K562 (cell line): ENCODE results near the gene SHC1. TPM values are rescaled to one million over a fixed set of nuclear protein-coding genes. Genes with fewer than 3 reads are reported as not detected.

Experiments used
- CBX5 ChIP-seq: IDR thresholded peaks from 2 replicates; pipeline ENCODE4 v1.6.1; 2014; ENCODE audit warnings: low read depth, borderline replicate concordance
- E2F4 ChIP-seq: sonication (generic); formaldehyde crosslinking; IDR thresholded peaks from 2 replicates; pipeline ENCODE4 v1.8.0; 2022; ENCODE audit warnings: mild to moderate bottlenecking, low read depth, missing genetic modification reagents
- ESRRA ChIP-seq: fragments of 450-650 bp; IDR thresholded peaks from 2 replicates; pipeline ENCODE4 v1.6.1; 2014; ENCODE audit warnings: low read depth, mild to moderate bottlenecking, moderate library complexity, borderline replicate concordance
- HDAC1 ChIP-seq, 2 experiments: fragments of 450-650 bp; IDR thresholded peaks; 2 replicates each; pipeline ENCODE4 v1.6.1; 2016 to 2017; ENCODE audit warnings: inconsistent platforms in 1 of 2, mild to moderate bottlenecking in 1 of 2, moderate library complexity in 1 of 2
- SOX6 ChIP-seq: fragments of 450-650 bp; IDR thresholded peaks from 2 replicates; pipeline ENCODE4 v1.6.1; 2014; ENCODE audit warnings: mild to moderate bottlenecking
- TCF7 ChIP-seq: sonication (generic); IDR thresholded peaks from 2 replicates; pipeline ENCODE4 v1.6.1; 2016; ENCODE audit warnings: antibody characterized with exemption, borderline replicate concordance
- ZBTB9 ChIP-seq: fragments of 450-650 bp; formaldehyde crosslinking; IDR thresholded peaks from 2 replicates; pipeline ENCODE4 v1.4.0; 2020; ENCODE audit warnings: mild to moderate bottlenecking, moderate library complexity
- ZC3H4 ChIP-seq: sonication (generic); formaldehyde crosslinking; IDR thresholded peaks from 2 replicates; pipeline ENCODE4 v1.9.0; 2021; ENCODE audit warnings: missing genetic modification reagents, borderline replicate concordance
- ZFPM2 ChIP-seq: fragments of 250-450 bp; sonication (Bioruptor Pico); IDR thresholded peaks from 2 replicates; pipeline ENCODE4 v1.5.1; 2022; ENCODE audit warnings: mild to moderate bottlenecking
- ZNF561 ChIP-seq: fragments of 450-650 bp; formaldehyde crosslinking; conservative IDR thresholded peaks from 2 replicates; pipeline ENCODE4 v1.4.0; 2020; ENCODE audit warnings: mild to moderate bottlenecking, moderate library complexity
- ZNF764 ChIP-seq: fragments of 250-450 bp; sonication (Bioruptor Pico); IDR thresholded peaks from 2 replicates; pipeline ENCODE4 v1.4.0; 2020; ENCODE audit warnings: low read depth, mild to moderate bottlenecking, moderate library complexity
- polyA plus RNA-seq, 8 experiments: library from polyadenylated mRNA; depleted of rRNA in 4 of 8; stranded (reverse) in 5 of 8; unstranded in 3 of 8; fragments of >200 nt; fragmentation: Nextera tagmentation in 2 of 8; fragmentation: Illumina TruSeq in 1 of 8; extraction: Ambion mirVana in 2 of 8; extraction: Trizol in 1 of 8; gene quantifications; 2 replicates each; pipeline versions ENCODE4 v1.2.1 to v1.2.3, GENCODE V29; 2011 to 2014; ENCODE audit warnings: inconsistent platforms in 1 of 8, missing spikeins in 1 of 8
- total RNA-seq, 7 experiments: library from RNA; depleted of rRNA in 6 of 7; stranded (reverse); fragments of >200 nt in 6 of 7; fragmentation: Illumina TruSeq in 2 of 7; extraction: Trizol in 2 of 7; gene quantifications; 2 replicates each; pipeline versions ENCODE4 v1.2.1 to v1.2.3, GENCODE V29; 2011 to 2021; ENCODE audit warnings: low replicate concordance in 1 of 7
- TF ChIP-seq, protein P1 (sequence below): fragments of 200-800 bp; sonication (Bioruptor generic); IDR thresholded peaks from 2 replicates; pipeline ENCODE4 v1.6.1; 2016; ENCODE audit warnings: missing genetic modification characterization, missing compliant biosample characterization
- TF ChIP-seq, protein P2 (sequence below): fragments of 450-650 bp; formaldehyde crosslinking; IDR thresholded peaks from 2 replicates; pipeline ENCODE4 v1.4.0; 2022; ENCODE audit warnings: missing genetic modification characterization
- TF ChIP-seq, protein P3 (sequence below): IDR thresholded peaks from 2 replicates; pipeline ENCODE4 v1.6.1; 2012; ENCODE audit warnings: low read depth, low read length, improper control_type of control experiment, borderline replicate concordance

SHC1 gene
- total and polyA plus RNA-seq, 9 of the 15 experiments (the other 6 are each of a cell fraction or from before 2014, with no cell fraction given), result 4.1 to 113 (median 51.9) TPM

- TF ChIP-seq ZFPM2 (CRISPR knock-in tag), result no peak
- TF ChIP-seq ZNF561, result 0 out of 2 replicates have a peak, but pooled peaks have one; percentile 30
- TF ChIP-seq ESRRA, result peak; percentile 64; the same call in 1 of the 2 replicates
- TF ChIP-seq CBX5, result 0 out of 2 replicates have a peak, but pooled peaks have one; percentile 31
- TF ChIP-seq, protein P1, sequence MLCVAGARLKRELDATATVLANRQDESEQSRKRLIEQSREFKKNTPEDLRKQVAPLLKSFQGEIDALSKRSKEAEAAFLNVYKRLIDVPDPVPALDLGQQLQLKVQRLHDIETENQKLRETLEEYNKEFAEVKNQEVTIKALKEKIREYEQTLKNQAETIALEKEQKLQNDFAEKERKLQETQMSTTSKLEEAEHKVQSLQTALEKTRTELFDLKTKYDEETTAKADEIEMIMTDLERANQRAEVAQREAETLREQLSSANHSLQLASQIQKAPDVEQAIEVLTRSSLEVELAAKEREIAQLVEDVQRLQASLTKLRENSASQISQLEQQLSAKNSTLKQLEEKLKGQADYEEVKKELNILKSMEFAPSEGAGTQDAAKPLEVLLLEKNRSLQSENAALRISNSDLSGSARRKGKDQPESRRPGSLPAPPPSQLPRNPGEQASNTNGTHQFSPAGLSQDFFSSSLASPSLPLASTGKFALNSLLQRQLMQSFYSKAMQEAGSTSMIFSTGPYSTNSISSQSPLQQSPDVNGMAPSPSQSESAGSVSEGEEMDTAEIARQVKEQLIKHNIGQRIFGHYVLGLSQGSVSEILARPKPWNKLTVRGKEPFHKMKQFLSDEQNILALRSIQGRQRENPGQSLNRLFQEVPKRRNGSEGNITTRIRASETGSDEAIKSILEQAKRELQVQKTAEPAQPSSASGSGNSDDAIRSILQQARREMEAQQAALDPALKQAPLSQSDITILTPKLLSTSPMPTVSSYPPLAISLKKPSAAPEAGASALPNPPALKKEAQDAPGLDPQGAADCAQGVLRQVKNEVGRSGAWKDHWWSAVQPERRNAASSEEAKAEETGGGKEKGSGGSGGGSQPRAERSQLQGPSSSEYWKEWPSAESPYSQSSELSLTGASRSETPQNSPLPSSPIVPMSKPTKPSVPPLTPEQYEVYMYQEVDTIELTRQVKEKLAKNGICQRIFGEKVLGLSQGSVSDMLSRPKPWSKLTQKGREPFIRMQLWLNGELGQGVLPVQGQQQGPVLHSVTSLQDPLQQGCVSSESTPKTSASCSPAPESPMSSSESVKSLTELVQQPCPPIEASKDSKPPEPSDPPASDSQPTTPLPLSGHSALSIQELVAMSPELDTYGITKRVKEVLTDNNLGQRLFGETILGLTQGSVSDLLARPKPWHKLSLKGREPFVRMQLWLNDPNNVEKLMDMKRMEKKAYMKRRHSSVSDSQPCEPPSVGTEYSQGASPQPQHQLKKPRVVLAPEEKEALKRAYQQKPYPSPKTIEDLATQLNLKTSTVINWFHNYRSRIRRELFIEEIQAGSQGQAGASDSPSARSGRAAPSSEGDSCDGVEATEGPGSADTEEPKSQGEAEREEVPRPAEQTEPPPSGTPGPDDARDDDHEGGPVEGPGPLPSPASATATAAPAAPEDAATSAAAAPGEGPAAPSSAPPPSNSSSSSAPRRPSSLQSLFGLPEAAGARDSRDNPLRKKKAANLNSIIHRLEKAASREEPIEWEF (CRISPR knock-in tag), result no peak
- TF ChIP-seq, protein P2, sequence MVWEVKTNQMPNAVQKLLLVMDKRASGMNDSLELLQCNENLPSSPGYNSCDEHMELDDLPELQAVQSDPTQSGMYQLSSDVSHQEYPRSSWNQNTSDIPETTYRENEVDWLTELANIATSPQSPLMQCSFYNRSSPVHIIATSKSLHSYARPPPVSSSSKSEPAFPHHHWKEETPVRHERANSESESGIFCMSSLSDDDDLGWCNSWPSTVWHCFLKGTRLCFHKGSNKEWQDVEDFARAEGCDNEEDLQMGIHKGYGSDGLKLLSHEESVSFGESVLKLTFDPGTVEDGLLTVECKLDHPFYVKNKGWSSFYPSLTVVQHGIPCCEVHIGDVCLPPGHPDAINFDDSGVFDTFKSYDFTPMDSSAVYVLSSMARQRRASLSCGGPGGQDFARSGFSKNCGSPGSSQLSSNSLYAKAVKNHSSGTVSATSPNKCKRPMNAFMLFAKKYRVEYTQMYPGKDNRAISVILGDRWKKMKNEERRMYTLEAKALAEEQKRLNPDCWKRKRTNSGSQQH (CRISPR knock-in tag), result peak; percentile 51; the same call in 1 of the 2 replicates
- no peak for TF ChIP-seq ZNF764 (CRISPR knock-in tag)
- peak; percentile 76; the same call in 1 of the 2 replicates for TF ChIP-seq TCF7
- TF ChIP-seq, protein P3, sequence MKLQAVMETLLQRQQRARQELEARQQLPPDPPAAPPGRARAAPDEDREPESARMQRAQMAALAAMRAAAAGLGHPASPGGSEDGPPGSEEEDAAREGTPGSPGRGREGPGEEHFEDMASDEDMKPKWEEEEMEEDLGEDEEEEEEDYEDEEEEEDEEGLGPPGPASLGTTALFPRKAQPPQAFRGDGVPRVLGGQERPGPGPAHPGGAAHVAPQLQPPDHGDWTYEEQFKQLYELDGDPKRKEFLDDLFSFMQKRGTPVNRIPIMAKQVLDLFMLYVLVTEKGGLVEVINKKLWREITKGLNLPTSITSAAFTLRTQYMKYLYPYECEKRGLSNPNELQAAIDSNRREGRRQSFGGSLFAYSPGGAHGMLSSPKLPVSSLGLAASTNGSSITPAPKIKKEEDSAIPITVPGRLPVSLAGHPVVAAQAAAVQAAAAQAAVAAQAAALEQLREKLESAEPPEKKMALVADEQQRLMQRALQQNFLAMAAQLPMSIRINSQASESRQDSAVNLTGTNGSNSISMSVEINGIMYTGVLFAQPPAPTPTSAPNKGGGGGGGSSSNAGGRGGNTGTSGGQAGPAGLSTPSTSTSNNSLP, result no peak
- TF ChIP-seq HDAC1 (IDR thresholded peaks at IDR 0.05), result peak in 1 of 2 experiments; percentile 86; a peak in 2 of 4 replicates
- peak; percentile 71 for TF ChIP-seq SOX6
- TF ChIP-seq E2F4 (CRISPR knock-in tag), result 0 out of 2 replicates have a peak, but pooled peaks have one; percentile 40
- peak; percentile 72; the same call in 1 of the 2 replicates for TF ChIP-seq ZBTB9
- no peak for TF ChIP-seq ZC3H4 (CRISPR knock-in tag)
Measured at GRCh38 chr1:155017041-155017945, 46.7 kb upstream of the SHC1 start (continued).
